Parathyroid adenoma (tissue), 2 donors: ENCODE results near the gene ST6GALNAC5.

Experiments
- H2AFZ ChIP-seq: fragments of 300-600 bp; sonication (generic); one replicate; pipeline ENCODE4 v1.7.0; 2017; ENCODE audit warnings: antibody characterized with exemption, mild to moderate bottlenecking
- H3K27ac ChIP-seq: fragments of 300-600 bp; sonication (generic); one replicate; pipeline ENCODE4 v1.7.0; 2017
- H3K27me3 ChIP-seq: fragments of 300-600 bp; sonication (generic); one replicate; pipeline ENCODE4 v1.7.0; 2017; ENCODE audit warnings: low read length; ENCODE audit not compliant: control insufficient read depth, insufficient read depth
- H3K36me3 ChIP-seq: fragments of 300-600 bp; sonication (generic); one replicate; pipeline ENCODE4 v1.7.0; 2017; ENCODE audit warnings: low read length; ENCODE audit not compliant: control insufficient read depth, insufficient read depth
- H3K4me1 ChIP-seq: fragments of 300-600 bp; sonication (generic); one replicate; pipeline ENCODE4 v1.7.0; 2017; ENCODE audit warnings: control low read depth
- H3K4me2 ChIP-seq: fragments of 300-600 bp; sonication (generic); one replicate; pipeline ENCODE4 v1.7.0; 2017; ENCODE audit warnings: low read length
- H3K4me3 ChIP-seq: fragments of 300-600 bp; sonication (generic); one replicate; pipeline ENCODE4 v1.7.0; 2017; ENCODE audit warnings: low read depth, low read length
- H3K79me2 ChIP-seq: fragments of 300-600 bp; sonication (generic); one replicate; pipeline ENCODE4 v1.7.0; 2017; ENCODE audit warnings: control low read depth
- H3K9ac ChIP-seq: fragments of 300-600 bp; sonication (generic); one replicate; pipeline ENCODE4 v1.7.0; 2017; ENCODE audit warnings: mild to moderate bottlenecking
- H3K9me3 ChIP-seq: fragments of 300-600 bp; sonication (generic); one replicate; pipeline ENCODE4 v1.7.0; 2017; ENCODE audit warnings: low read length; ENCODE audit not compliant: control insufficient read depth
- TF ChIP-seq, protein P1 (sequence below): fragments of 300-600 bp; sonication (generic); IDR thresholded peaks from one replicate; pipeline ENCODE4 v1.7.0; 2017; ENCODE audit warnings: antibody characterized with exemption, mild to moderate bottlenecking
- donor health status: primary hyperparathyroidism.

The ST6GALNAC5 gene

DNA sequence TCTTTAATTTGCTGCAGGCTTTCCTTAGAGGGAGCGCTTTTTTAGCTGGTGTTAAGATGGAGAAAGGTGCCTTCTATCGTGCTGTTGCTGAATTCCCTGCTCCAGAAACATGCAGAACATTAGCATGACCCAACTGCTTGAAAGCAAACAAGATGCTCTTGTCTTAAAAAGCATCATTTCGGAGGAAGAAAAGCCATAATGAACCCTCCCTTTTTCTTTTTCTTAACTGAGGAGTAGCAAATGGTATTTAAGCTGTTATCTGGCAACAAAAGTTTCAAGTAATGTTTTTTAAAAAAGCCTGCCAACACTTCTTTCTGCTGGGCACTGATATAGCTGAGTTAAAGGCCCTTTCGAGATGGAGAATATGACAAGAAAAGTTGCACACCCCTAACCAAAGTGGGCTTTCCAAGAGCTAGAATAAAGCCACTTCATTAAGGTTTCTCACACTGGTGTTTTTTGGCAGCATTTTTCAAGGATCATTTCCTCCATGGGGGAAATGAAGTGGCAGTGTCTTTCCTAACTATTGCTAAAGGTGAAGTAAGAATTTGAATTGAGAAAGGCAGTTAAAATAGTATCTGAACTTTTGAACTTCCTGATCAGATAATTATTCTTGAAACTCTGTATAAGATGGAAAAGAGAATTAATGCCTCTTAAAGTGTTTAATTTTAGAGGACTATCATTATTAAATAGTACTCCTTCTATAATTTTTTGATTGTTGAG is 38.8 kb downstream of the ST6GALNAC5 start:
- Histone ChIP-seq H3K4me2 (no peak overlapping the region), H3K9me3 (no peaks in the 10 kb centered on the region), H3K9ac (no peak overlapping the region), H3K4me3 (no peak overlapping the region), H3K79me2 (no peaks in the 10 kb centered on the region), H3K27me3 (no peaks in the 10 kb centered on the region), H3K27ac (no peak overlapping the region), H3K36me3 (no peaks in the 10 kb centered on the region), H3K4me1 (no peaks in the 10 kb centered on the region), H2AFZ (no peak overlapping the region)
- TF ChIP-seq, protein P1, sequence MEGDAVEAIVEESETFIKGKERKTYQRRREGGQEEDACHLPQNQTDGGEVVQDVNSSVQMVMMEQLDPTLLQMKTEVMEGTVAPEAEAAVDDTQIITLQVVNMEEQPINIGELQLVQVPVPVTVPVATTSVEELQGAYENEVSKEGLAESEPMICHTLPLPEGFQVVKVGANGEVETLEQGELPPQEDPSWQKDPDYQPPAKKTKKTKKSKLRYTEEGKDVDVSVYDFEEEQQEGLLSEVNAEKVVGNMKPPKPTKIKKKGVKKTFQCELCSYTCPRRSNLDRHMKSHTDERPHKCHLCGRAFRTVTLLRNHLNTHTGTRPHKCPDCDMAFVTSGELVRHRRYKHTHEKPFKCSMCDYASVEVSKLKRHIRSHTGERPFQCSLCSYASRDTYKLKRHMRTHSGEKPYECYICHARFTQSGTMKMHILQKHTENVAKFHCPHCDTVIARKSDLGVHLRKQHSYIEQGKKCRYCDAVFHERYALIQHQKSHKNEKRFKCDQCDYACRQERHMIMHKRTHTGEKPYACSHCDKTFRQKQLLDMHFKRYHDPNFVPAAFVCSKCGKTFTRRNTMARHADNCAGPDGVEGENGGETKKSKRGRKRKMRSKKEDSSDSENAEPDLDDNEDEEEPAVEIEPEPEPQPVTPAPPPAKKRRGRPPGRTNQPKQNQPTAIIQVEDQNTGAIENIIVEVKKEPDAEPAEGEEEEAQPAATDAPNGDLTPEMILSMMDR, result no peak

DNA sequence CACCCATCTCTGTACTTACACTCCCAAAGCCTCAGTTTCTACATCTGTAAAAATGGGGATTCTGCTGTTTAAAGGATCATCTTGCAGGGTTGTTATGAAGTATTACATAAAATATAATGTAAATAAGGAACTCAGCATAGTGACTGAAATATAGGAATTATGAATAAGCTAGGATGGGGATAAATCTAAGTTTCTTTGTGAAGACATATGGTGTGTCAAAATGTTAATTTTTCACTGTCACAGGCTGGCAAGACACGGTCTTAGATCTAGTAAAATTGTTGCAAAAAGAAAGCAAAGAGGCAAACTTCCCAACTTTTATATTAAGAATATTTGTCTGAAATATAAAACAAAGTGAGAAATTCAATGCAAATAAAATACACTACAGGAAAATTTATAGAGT is 42.0 kb downstream of the ST6GALNAC5 start:
- no peaks in the 10 kb centered on the region for H3K4me1 ChIP-seq
- H3K9ac ChIP-seq, result no peak overlapping the region
- H3K27ac ChIP-seq, result no peak overlapping the region
- H3K9me3 ChIP-seq, result no peaks in the 10 kb centered on the region
- no peaks in the 10 kb centered on the region for H3K27me3 ChIP-seq
- no peak overlapping the region for H3K4me3 ChIP-seq
- H2AFZ ChIP-seq, result no peak overlapping the region
- no peaks in the 10 kb centered on the region for H3K36me3 ChIP-seq
- no peaks in the 10 kb centered on the region for H3K79me2 ChIP-seq
- TF ChIP-seq, protein P1, result no peak
- no peak overlapping the region for H3K4me2 ChIP-seq

GRCh38 chr1:76919085-76919484 is 51.8 kb downstream of the ST6GALNAC5 start:
- Histone ChIP-seq H3K27me3 (no peaks in the 10 kb centered on the region), H3K27ac (no peak overlapping the region), H2AFZ (no peak overlapping the region), H3K36me3 (no peaks in the 10 kb centered on the region), H3K4me2 (no peak overlapping the region), H3K9me3 (no peaks in the 10 kb centered on the region), H3K4me3 (no peak overlapping the region), H3K79me2 (no peaks in the 10 kb centered on the region), H3K9ac (no peak overlapping the region), H3K4me1 (no peaks in the 10 kb centered on the region)
- TF ChIP-seq, protein P1, result no peak

DNA sequence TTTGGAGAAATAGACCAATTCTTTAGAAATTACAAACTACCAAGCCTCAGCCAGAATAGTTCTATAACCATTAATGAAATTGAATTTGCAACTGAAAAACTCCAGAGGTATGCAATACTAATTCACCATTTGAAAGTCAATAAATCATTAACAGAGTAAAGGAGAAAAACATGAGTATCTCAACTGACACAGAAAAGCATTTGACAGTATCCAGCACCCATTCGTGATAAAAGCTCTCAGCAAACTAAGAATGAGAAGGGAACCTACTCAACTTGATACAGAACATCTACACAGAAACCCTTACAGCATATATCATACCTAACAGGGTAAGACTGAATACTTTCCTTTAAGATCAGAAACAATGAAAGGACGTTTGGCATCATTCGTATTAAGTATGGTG is 54.3 kb downstream of the ST6GALNAC5 start:
- Histone ChIP-seq H3K27ac (no peak overlapping the region), H3K79me2 (no peaks in the 10 kb centered on the region), H3K9me3 (no peaks in the 10 kb centered on the region), H3K4me2 (no peak overlapping the region), H3K9ac (no peak overlapping the region), H3K4me3 (no peak overlapping the region), H3K27me3 (no peaks in the 10 kb centered on the region), H3K36me3 (no peaks in the 10 kb centered on the region), H3K4me1 (no peaks in the 10 kb centered on the region), H2AFZ (no peak overlapping the region)
- TF ChIP-seq, protein P1, result no peak

DNA sequence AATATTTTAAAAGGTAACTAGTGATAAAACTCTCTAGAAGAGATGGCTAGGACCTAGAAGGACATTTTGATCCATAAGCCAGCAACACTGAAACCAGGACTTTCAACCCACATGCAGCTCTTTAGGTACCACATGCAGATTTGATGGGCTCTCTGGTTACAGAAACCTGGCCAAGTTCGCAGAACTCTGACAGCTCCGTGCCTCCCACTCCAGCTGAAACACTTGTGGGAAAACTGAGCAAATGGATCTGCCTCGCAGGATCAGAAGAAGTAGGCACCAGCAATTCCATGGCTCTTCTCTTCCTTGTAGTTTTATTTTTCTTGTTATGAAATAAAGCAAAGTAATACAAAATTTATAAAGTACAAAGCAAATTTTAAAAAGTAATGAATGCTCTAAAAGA is 58.5 kb downstream of the ST6GALNAC5 start:
- no peak overlapping the region for H2AFZ ChIP-seq
- H3K27me3 ChIP-seq, result no peaks in the 10 kb centered on the region
- H3K4me1 ChIP-seq, result no peaks in the 10 kb centered on the region
- H3K36me3 ChIP-seq, result no peaks in the 10 kb centered on the region
- H3K9ac ChIP-seq, result no peak overlapping the region
- no peaks in the 10 kb centered on the region for H3K79me2 ChIP-seq
- TF ChIP-seq, protein P1, result no peak
- H3K27ac ChIP-seq, result no peak overlapping the region
- H3K4me3 ChIP-seq, result no peak overlapping the region
- H3K4me2 ChIP-seq, result no peak overlapping the region
- no peaks in the 10 kb centered on the region for H3K9me3 ChIP-seq
